Mucosa of rectum (tissue), 2 donors: ENCODE measurements around the gene FAM171A2.
"Not testable (repeated sequence)": the region's sequence is repeated elsewhere in the genome, so short reads cannot be mapped to it uniquely, and the experiment has no call there.

Experiments used
- H3K27ac ChIP-seq, 2 donors: one replicate each; pipeline ENCODE4 v1.7.0; 2013; ENCODE audit warnings: inconsistent platforms in 2 of 2, low read depth in 2 of 2, low read length in 2 of 2
- H3K27me3 ChIP-seq, 2 donors: one replicate each; pipeline ENCODE4 v1.7.0; 2013; ENCODE audit warnings: low read length in 2 of 2; ENCODE audit not compliant: control insufficient read depth in 2 of 2, insufficient read depth in 2 of 2
- H3K36me3 ChIP-seq, 2 donors: one replicate each; pipeline ENCODE4 v1.7.0; 2013; ENCODE audit warnings: low read length in 2 of 2; ENCODE audit not compliant: control insufficient read depth in 2 of 2, insufficient read depth in 2 of 2
- H3K4me1 ChIP-seq, 2 donors: one replicate each; pipeline ENCODE4 v1.7.0; 2013; ENCODE audit warnings: low read length in 2 of 2, mild to moderate bottlenecking in 1 of 2; ENCODE audit not compliant: control insufficient read depth in 2 of 2, insufficient read depth in 2 of 2
- H3K4me3 ChIP-seq, 2 donors: one replicate each; pipeline ENCODE4 v1.7.0; 2013; ENCODE audit warnings: low read length in 2 of 2
- H3K9ac ChIP-seq, 2 donors: one replicate each; pipeline ENCODE4 v1.7.0; 2013; ENCODE audit warnings: low read length in 2 of 2, low read depth in 1 of 2, mild to moderate bottlenecking in 1 of 2
- H3K9me3 ChIP-seq, 2 donors: one replicate each; pipeline ENCODE4 v1.7.0; 2013; ENCODE audit warnings: low read length in 2 of 2; ENCODE audit not compliant: control insufficient read depth in 2 of 2
- donor health status: healthy.
- donor health status: Normal muscosa, but diverticular disease.

The FAM171A2 gene

GRCh38 chr17:44394112-44394511 lies 30.5 kb upstream of the FAM171A2 start:
- not testable (repeated sequence) for H3K4me1 ChIP-seq, H3K9ac ChIP-seq, H3K9me3 ChIP-seq, H3K4me3 ChIP-seq, H3K27me3 ChIP-seq, H3K27ac ChIP-seq
- peaks cover 8 to 17% of the 10 kb centered on the region in 2 donors for H3K36me3 ChIP-seq

GRCh38 chr17:44390250-44390870 lies 26.7 kb upstream of the FAM171A2 start:
- Histone ChIP-seq H3K27me3 (peaks cover 0 to 5% of the 10 kb centered on the region in 2 donors), H3K9me3 (no peaks in the 10 kb centered on the region), H3K4me1 (peaks cover 6 to 7% of the 10 kb centered on the region in 2 donors), H3K4me3 (no peak overlapping the region), H3K27ac (no peak overlapping the region), H3K36me3 (no peaks in the 10 kb centered on the region), H3K9ac (no peak overlapping the region)

- Histone ChIP-seq H3K27ac (no peak overlapping the region), H3K36me3 (no peaks in the 10 kb centered on the region), H3K9me3 (no peaks in the 10 kb centered on the region), H3K27me3 (peaks cover 0 to 9% of the 10 kb centered on the region in 2 donors), H3K4me1 (peaks cover 7 to 9% of the 10 kb centered on the region in 2 donors), H3K9ac (no peak overlapping the region), H3K4me3 (no peak overlapping the region)
Measured at GRCh38 chr17:44389723-44390202, 26.1 kb upstream of the FAM171A2 start.

GRCh38 chr17:44389281-44389680 lies 25.6 kb upstream of the FAM171A2 start, which contains the start of gene ITGA2B:
Gene ITGA2B (minus strand): TSS chr17:44389649. CDS start chr17:44389473, 176 bp downstream.
- Histone ChIP-seq H3K9me3 (no peaks in the 10 kb centered on the region), H3K4me3 (no peak within 1 kb of the TSS), H3K9ac (no peak within 1 kb of the TSS), H3K4me1 (peaks cover 7 to 10% of the 10 kb centered on the region in 2 donors), H3K36me3 (no peaks in the 10 kb centered on the region), H3K27me3 (peaks cover 2 to 12% of the 10 kb centered on the region in 2 donors), H3K27ac (no peak within 1 kb of the TSS)

- Histone ChIP-seq H3K27me3 (peaks cover 4 to 16% of the 10 kb centered on the region in 2 donors), H3K27ac (no peak overlapping the region), H3K4me1 (peaks cover 7 to 10% of the 10 kb centered on the region in 2 donors), H3K4me3 (no peak overlapping the region), H3K9ac (no peak overlapping the region), H3K36me3 (no peaks in the 10 kb centered on the region), H3K9me3 (no peaks in the 10 kb centered on the region)
Measured at GRCh38 chr17:44387804-44388203, 24.2 kb upstream of the FAM171A2 start.

GRCh38 chr17:44386182-44386525 lies 22.5 kb upstream of the FAM171A2 start:
- no peaks in the 10 kb centered on the region for H3K36me3 ChIP-seq
- peaks cover 7 to 10% of the 10 kb centered on the region in 2 donors for H3K4me1 ChIP-seq
- peaks cover 4 to 16% of the 10 kb centered on the region in 2 donors for H3K27me3 ChIP-seq
- H3K9ac ChIP-seq = no peak overlapping the region
- no peak overlapping the region for H3K4me3 ChIP-seq
- no peak overlapping the region for H3K27ac ChIP-seq
- H3K9me3 ChIP-seq = no peaks in the 10 kb centered on the region

- Histone ChIP-seq H3K27me3 (peaks cover 4 to 16% of the 10 kb centered on the region in 2 donors), H3K4me3 (peak overlapping the region; percentile 57 to 59), H3K9ac (peak overlapping the region; percentile 24 to 56), H3K36me3 (no peaks in the 10 kb centered on the region), H3K4me1 (peaks cover 7 to 10% of the 10 kb centered on the region in 2 donors), H3K9me3 (no peaks in the 10 kb centered on the region), H3K27ac (no peak overlapping the region)
Measured at GRCh38 chr17:44385287-44386181, 21.9 kb upstream of the FAM171A2 start.

GRCh38 chr17:44384823-44385286 lies 21.2 kb upstream of the FAM171A2 start:
- Histone ChIP-seq H3K27me3 (peaks cover 4 to 16% of the 10 kb centered on the region in 2 donors), H3K4me1 (peaks cover 7 to 10% of the 10 kb centered on the region in 2 donors), H3K9me3 (no peaks in the 10 kb centered on the region), H3K9ac (peak overlapping the region; percentile 24 to 37), H3K27ac (no peak overlapping the region), H3K36me3 (no peaks in the 10 kb centered on the region), H3K4me3 (peak overlapping the region; percentile 57 to 59)

- no peak overlapping the region for H3K27ac ChIP-seq
- peak overlapping the region in 1 of 2 donors; percentile 57 for H3K4me3 ChIP-seq
- peaks cover 4 to 16% of the 10 kb centered on the region in 2 donors for H3K27me3 ChIP-seq
- peaks cover 7 to 10% of the 10 kb centered on the region in 2 donors for H3K4me1 ChIP-seq
- no peak overlapping the region for H3K9ac ChIP-seq
- H3K9me3 ChIP-seq = no peaks in the 10 kb centered on the region
- no peaks in the 10 kb centered on the region for H3K36me3 ChIP-seq
Measured at GRCh38 chr17:44384281-44384822, 20.7 kb upstream of the FAM171A2 start.

GRCh38 chr17:44383861-44384260 lies 20.2 kb upstream of the FAM171A2 start:
- Histone ChIP-seq H3K4me3 (no peak overlapping the region), H3K9ac (no peak overlapping the region)

More at GRCh38 chr17:44383861-44384260, 20.2 kb upstream of the FAM171A2 start:
- no peak overlapping the region for H3K27ac ChIP-seq
- peaks cover 7 to 10% of the 10 kb centered on the region in 2 donors for H3K4me1 ChIP-seq
- peaks cover 4 to 16% of the 10 kb centered on the region in 2 donors for H3K27me3 ChIP-seq
- H3K9me3 ChIP-seq = no peaks in the 10 kb centered on the region
- H3K36me3 ChIP-seq = no peaks in the 10 kb centered on the region
